Measurements from ENCODE around the gene PRR5L.

GRCh38 chr11:36317992-36318391, 21.9 kb downstream of the PRR5L start:
- TF ChIP-seq SIN3A (IDR thresholded peaks at IDR 0.05; ENCODE audit: borderline replicate concordance, low read depth, low read length) (no peak), MAX (IDR thresholded peaks at IDR 0.05; ENCODE audit: low read depth) (no peak), REST (IDR thresholded peaks at IDR 0.05; ENCODE audit: low read depth, low read length) (no peak), NFIC (IDR thresholded peaks at IDR 0.05; ENCODE audit: borderline replicate concordance) (no peak), TEAD4 (IDR thresholded peaks at IDR 0.05; ENCODE audit: borderline replicate concordance, insufficient read depth) (no peak), EZH2phosphoT487 (IDR thresholded peaks at IDR 0.05; ENCODE audit: borderline replicate concordance, low read depth) (no peak), CTCF (IDR thresholded peaks at IDR 0.05) (no peak), MXI1 (IDR thresholded peaks at IDR 0.05; ENCODE audit: low read depth, low read length) (no peak), TAF1 (IDR thresholded peaks at IDR 0.05; ENCODE audit: borderline replicate concordance, low read depth, low read length) (no peak), JUND (IDR thresholded peaks at IDR 0.05) (no peak), POLR2AphosphoS5 (IDR thresholded peaks at IDR 0.05; ENCODE audit: low read depth, low read length) (no peak), GABPA (IDR thresholded peaks at IDR 0.05; ENCODE audit: low read depth) (no peak), IRF3 (IDR thresholded peaks at IDR 0.05; ENCODE audit: low read depth, low read length) (no peak)

All from SK-N-SH (cell line).